Natural killer cell (primary cell): Measurements from ENCODE around the gene CABLES2. TPM values are rescaled to one million over a fixed set of nuclear protein-coding genes. Genes with fewer than 3 reads are reported as not detected.

Experiments
- ATAC-seq, 3 donors: fragments of 150-1000 bp in 2 of 3; fragments of 200-7000 bp in 1 of 3; cut with Tn5 transposase; 1 replicate in 1 of 3; 2 replicates in 2 of 3; pipeline ENCODE4 v1.10.0; 2021; ENCODE audit warnings: mild to moderate bottlenecking in 2 of 3, moderate library complexity in 2 of 3
- DNase-seq, 2 donors: peaks; one replicate each; pipeline versions ENCODE4 v3.0.0 to v3.0.0-alpha.2; 2013 to 2021; ENCODE audit warnings: mixed read lengths in 1 of 2
- H3K27ac ChIP-seq: one replicate; pipeline ENCODE4 v1.5.1; 2013; ENCODE audit warnings: mild to moderate bottlenecking, low read length
- H3K27me3 ChIP-seq: one replicate; pipeline ENCODE4 v1.6.1; 2013; ENCODE audit warnings: low read length; ENCODE audit not compliant: control insufficient read depth, insufficient read depth
- H3K36me3 ChIP-seq: one replicate; pipeline ENCODE4 v1.6.1; 2013; ENCODE audit warnings: low read length; ENCODE audit not compliant: control insufficient read depth, insufficient read depth
- H3K4me1 ChIP-seq: one replicate; pipeline ENCODE4 v1.6.1; 2013; ENCODE audit warnings: low read length; ENCODE audit not compliant: control insufficient read depth, insufficient read depth
- H3K4me3 ChIP-seq: one replicate; pipeline ENCODE4 v1.5.1; 2013; ENCODE audit warnings: low read length
- H3K9me3 ChIP-seq: one replicate; pipeline ENCODE4 v1.6.1; 2013; ENCODE audit warnings: low read length; ENCODE audit not compliant: control insufficient read depth, insufficient read depth
- H3K27ac Mint-ChIP-seq, 2 donors: one replicate each; pipeline ENCODE4 v1.8.0; 2022; ENCODE audit warnings: mild to moderate bottlenecking in 2 of 2, mixed read lengths in 2 of 2, moderate library complexity in 1 of 2
- H3K27me3 Mint-ChIP-seq, 2 donors: one replicate each; pipeline ENCODE4 v1.8.0; 2022; ENCODE audit warnings: low read depth in 2 of 2, mixed read lengths in 2 of 2
- H3K36me3 Mint-ChIP-seq: one replicate; pipeline ENCODE4 v1.8.0; 2022; ENCODE audit warnings: mixed read lengths
- H3K4me1 Mint-ChIP-seq, 2 donors: one replicate each; pipeline ENCODE4 v1.8.0; 2022; ENCODE audit warnings: mixed read lengths in 2 of 2
- H3K4me3 Mint-ChIP-seq: one replicate; pipeline ENCODE4 v1.8.0; 2022; ENCODE audit warnings: mild to moderate bottlenecking, moderate library complexity, mixed read lengths
- H3K9me3 Mint-ChIP-seq, 2 donors: one replicate each; pipeline ENCODE4 v1.8.0; 2022; ENCODE audit warnings: mixed read lengths in 2 of 2
- WGBS: methylation state at CpG from one replicate; pipeline ENCODE4 v1.1.7; 2013; ENCODE audit warnings: missing lambda C conversion rate; ENCODE audit not compliant: insufficient coverage; 5-methylcytosine and 5-hydroxymethylcytosine counted together
- intact Hi-C: fragments of 100-400 bp; cut with micrococcal nuclease; formaldehyde crosslinking; loops from one replicate; pipeline ENCODE4 v1.14.2; 2022
- total RNA-seq, 4 donors: library from RNA; stranded (reverse); fragments of 120-200 nt in 1 of 4; gene quantifications; one replicate each; pipeline versions ENCODE4 v1.2.3 to v1.2.4, GENCODE V29; 2013 to 2022
- TF ChIP-seq, protein P1 (sequence below): fragments of 200-600 bp; IDR thresholded peaks from one replicate; pipeline ENCODE4 v1.8.0; 2022; ENCODE audit warnings: antibody characterized with exemption

Gene CABLES2
- total RNA-seq, 3 donors from 2014 or later (not counting 1 experiment from before 2014, with no cell fraction given) = 8.0 to 9.3 (median 8.4) TPM

DNA sequence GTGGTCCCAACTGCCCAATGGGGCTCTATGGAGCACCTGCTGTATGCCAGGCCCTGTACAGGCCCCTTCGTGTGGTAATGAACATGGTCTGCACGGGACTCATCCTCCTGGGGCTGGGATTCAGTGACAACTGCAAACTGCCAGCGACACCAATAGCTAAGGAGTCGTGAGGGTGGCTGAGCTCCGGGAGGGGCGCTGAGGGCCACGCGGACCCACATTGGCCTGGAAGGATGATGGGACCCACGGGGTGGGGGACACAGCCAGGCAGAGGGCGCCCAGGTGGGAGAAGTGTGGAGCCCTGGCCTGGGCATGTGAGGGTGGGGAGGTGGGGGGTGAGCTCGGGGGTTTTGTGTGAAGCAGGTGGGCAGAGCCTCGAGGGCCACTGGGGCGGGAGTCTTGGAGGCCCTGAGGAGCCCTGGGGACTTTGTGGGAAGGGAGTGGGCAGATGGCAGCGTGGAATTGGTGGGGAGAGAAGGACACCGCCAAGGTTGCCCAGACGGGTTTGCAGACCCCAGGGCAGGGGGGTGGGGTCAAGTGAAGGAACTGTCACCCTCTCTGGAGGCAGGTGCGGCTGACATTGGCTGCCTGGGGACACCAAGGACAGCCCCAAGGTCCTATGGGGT lies 46.2 kb upstream of the CABLES2 start:
- Mint-ChIP-seq H3K9me3 (no peaks in the 10 kb centered on the region), H3K27me3 (peaks cover 0 to 7% of the 10 kb centered on the region in 2 donors), H3K4me1 (no peaks in the 10 kb centered on the region), H3K27ac (no peak overlapping the region), H3K4me3 (no peak overlapping the region), H3K36me3 (no peaks in the 10 kb centered on the region)
- intact Hi-C loops = no loop called here
- H3K27ac ChIP-seq = no peak overlapping the region
- H3K9me3 ChIP-seq = no peaks in the 10 kb centered on the region
- WGBS = 80% methylated on average over 17 of the region's 17 CpGs
- H3K27me3 ChIP-seq = no peaks in the 10 kb centered on the region
- no peak for DNase-seq
- TF ChIP-seq, protein P1, sequence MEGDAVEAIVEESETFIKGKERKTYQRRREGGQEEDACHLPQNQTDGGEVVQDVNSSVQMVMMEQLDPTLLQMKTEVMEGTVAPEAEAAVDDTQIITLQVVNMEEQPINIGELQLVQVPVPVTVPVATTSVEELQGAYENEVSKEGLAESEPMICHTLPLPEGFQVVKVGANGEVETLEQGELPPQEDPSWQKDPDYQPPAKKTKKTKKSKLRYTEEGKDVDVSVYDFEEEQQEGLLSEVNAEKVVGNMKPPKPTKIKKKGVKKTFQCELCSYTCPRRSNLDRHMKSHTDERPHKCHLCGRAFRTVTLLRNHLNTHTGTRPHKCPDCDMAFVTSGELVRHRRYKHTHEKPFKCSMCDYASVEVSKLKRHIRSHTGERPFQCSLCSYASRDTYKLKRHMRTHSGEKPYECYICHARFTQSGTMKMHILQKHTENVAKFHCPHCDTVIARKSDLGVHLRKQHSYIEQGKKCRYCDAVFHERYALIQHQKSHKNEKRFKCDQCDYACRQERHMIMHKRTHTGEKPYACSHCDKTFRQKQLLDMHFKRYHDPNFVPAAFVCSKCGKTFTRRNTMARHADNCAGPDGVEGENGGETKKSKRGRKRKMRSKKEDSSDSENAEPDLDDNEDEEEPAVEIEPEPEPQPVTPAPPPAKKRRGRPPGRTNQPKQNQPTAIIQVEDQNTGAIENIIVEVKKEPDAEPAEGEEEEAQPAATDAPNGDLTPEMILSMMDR = no peak
- H3K4me3 ChIP-seq = no peak overlapping the region
- H3K4me1 ChIP-seq = no peaks in the 10 kb centered on the region
- no peaks in the 10 kb centered on the region for H3K36me3 ChIP-seq
- ATAC-seq = no peak

DNA sequence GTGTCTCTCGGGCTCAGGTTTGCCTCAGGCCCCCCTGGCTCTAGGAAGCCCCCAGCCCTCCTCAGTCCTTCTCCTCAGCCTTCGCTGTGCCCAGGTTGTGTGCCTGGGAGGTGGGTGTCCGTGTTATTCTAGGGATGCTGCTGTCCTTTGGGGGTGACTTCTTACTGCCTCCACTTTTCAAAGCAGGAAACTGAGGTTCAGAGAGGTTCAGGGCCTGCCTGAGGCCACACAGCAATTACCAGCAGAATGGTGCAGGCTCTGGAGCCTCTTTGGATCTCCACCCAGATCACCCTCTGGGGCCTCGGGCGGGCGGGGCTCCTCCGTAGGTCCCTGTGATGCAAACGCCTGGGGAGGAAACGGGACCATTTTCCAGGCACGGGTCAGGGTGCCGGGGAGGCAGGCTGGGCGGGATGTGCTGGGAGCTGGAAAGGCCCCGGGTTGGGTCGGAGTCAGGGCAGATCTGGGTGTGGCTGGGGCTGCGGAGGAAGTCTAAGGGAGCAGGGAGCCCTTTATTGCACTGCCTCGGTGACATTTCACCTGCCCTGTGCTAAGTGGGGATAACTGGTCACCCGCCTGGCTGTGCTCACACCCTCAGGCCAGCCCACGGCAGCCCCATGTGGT lies 45.5 kb upstream of the CABLES2 start:
- Histone ChIP-seq H3K4me1 (no peaks in the 10 kb centered on the region), H3K27ac (no peak overlapping the region), H3K36me3 (no peaks in the 10 kb centered on the region), H3K27me3 (no peaks in the 10 kb centered on the region), H3K9me3 (no peaks in the 10 kb centered on the region), H3K4me3 (no peak overlapping the region)
- no peak overlapping the region for H3K27ac Mint-ChIP-seq
- H3K4me1 Mint-ChIP-seq = no peaks in the 10 kb centered on the region
- 86% methylated on average over 18 of the region's 18 CpGs for WGBS
- H3K9me3 Mint-ChIP-seq = no peaks in the 10 kb centered on the region
- TF ChIP-seq, protein P1 = no peak
- H3K4me3 Mint-ChIP-seq = no peak overlapping the region
- peaks cover 0 to 5% of the 10 kb centered on the region in 2 donors for H3K27me3 Mint-ChIP-seq
- ATAC-seq (no peak), DNase-seq (no peak)
- H3K36me3 Mint-ChIP-seq = no peaks in the 10 kb centered on the region
- intact Hi-C loops = no loop called here

DNA sequence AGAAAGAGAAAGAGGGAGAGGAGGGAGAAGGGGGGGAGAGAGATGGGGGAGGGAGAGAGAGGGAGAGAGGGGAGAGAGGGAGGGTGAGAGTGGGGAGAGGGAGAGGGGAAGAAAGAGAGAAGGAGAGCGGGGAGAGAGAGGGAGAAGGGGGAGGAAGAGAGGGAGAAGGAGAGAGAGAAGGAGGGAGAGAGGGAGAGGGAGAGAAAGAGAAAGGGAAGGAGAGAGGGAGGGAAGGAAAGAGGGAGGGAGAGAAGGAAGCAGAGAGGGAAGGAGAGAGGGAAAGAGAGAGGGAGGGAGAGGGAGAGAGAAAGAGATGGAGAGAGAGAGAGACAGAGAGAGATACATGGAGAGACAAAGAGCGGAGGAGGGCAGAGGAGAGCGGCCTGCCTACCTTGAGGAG lies 44.9 kb upstream of the CABLES2 start:
- no peak overlapping the region for H3K4me3 ChIP-seq
- H3K9me3 Mint-ChIP-seq = no peaks in the 10 kb centered on the region
- no peak overlapping the region for H3K27ac Mint-ChIP-seq
- intact Hi-C loops = no loop called here
- no peaks in the 10 kb centered on the region for H3K36me3 Mint-ChIP-seq
- DNase-seq (no peak), ATAC-seq (no peak)
- no peaks in the 10 kb centered on the region for H3K27me3 ChIP-seq
- H3K36me3 ChIP-seq = no peaks in the 10 kb centered on the region
- no peaks in the 10 kb centered on the region for H3K9me3 ChIP-seq
- H3K27ac ChIP-seq = no peak overlapping the region
- no peaks in the 10 kb centered on the region for H3K4me1 Mint-ChIP-seq
- TF ChIP-seq, protein P1 = no peak
- no peak overlapping the region for H3K4me3 Mint-ChIP-seq
- H3K27me3 Mint-ChIP-seq = peaks cover 0 to 5% of the 10 kb centered on the region in 2 donors
- 90% methylated on average over 3 of the region's 3 CpGs for WGBS
- no peaks in the 10 kb centered on the region for H3K4me1 ChIP-seq
